KG1 (cell line): Measurements from ENCODE around the gene LCP1.
A peak's percentile ranks its signal among the peaks of the same experiment; 100 is the strongest.
"Not testable (repeated sequence)": the region's sequence is repeated elsewhere in the genome, so short reads cannot be mapped to it uniquely, and the experiment has no call there.

ENCODE experiments used
- DNase-seq: peaks from one replicate; lab custom pipeline; 2025; lab: John Stamatoyannopoulos, UW

LCP1 gene, protein sequence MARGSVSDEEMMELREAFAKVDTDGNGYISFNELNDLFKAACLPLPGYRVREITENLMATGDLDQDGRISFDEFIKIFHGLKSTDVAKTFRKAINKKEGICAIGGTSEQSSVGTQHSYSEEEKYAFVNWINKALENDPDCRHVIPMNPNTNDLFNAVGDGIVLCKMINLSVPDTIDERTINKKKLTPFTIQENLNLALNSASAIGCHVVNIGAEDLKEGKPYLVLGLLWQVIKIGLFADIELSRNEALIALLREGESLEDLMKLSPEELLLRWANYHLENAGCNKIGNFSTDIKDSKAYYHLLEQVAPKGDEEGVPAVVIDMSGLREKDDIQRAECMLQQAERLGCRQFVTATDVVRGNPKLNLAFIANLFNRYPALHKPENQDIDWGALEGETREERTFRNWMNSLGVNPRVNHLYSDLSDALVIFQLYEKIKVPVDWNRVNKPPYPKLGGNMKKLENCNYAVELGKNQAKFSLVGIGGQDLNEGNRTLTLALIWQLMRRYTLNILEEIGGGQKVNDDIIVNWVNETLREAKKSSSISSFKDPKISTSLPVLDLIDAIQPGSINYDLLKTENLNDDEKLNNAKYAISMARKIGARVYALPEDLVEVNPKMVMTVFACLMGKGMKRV

GRCh38 chr13:46181840-46182490, at the start of gene LCP1:
TSS of gene LCP1 (minus strand) at chr13:46182177. CDS start at chr13:46159662, 22,515 bp downstream.
- peak; percentile 73 for DNase-seq

DNA sequence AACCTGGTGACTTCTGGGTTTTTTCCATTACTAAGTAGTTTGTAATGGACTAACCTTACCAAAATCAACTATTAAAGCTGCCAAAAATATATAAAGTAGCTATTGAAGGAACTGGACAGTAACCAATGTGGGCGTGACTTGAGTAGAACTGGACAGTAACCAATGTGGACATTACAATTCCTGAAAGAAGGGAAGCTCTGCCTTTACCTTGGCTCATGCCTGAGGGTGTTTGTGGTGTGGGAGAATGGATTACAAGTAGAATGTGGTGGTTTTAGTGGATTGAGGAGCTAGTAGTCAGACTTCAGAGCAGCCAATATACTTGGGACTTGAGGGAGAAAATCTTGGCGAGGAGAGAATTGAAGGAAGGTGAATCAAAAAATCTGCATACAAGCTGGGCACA, 47.3 kb upstream of the LCP1 start:
- no peak for DNase-seq

GRCh38 chr13:46220234-46220633, 38.3 kb upstream of the LCP1 start:
- DNase-seq, result not testable (repeated sequence)

DNA sequence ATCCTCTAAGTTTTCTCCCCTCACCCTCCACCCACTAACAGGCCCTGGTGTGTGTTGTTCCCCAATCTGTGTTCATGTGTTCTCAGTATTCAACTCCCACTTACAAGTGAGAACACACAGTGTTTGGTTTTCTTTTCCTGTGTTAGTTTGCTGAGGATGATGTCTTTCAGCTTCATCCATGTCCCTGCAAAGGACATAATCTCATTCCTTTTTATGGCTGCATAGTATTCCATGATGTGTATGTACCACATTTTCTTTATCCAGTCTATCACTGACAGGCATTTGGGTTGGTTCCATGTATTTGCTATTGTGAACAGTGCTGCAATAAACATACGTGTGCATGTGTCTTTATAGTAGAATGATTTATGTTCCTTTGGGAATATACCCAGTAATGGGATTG, 32.8 kb upstream of the LCP1 start:
- DNase-seq, result not testable (repeated sequence)

GRCh38 chr13:46213242-46213641, 31.3 kb upstream of the LCP1 start:
- no peak for DNase-seq

DNA sequence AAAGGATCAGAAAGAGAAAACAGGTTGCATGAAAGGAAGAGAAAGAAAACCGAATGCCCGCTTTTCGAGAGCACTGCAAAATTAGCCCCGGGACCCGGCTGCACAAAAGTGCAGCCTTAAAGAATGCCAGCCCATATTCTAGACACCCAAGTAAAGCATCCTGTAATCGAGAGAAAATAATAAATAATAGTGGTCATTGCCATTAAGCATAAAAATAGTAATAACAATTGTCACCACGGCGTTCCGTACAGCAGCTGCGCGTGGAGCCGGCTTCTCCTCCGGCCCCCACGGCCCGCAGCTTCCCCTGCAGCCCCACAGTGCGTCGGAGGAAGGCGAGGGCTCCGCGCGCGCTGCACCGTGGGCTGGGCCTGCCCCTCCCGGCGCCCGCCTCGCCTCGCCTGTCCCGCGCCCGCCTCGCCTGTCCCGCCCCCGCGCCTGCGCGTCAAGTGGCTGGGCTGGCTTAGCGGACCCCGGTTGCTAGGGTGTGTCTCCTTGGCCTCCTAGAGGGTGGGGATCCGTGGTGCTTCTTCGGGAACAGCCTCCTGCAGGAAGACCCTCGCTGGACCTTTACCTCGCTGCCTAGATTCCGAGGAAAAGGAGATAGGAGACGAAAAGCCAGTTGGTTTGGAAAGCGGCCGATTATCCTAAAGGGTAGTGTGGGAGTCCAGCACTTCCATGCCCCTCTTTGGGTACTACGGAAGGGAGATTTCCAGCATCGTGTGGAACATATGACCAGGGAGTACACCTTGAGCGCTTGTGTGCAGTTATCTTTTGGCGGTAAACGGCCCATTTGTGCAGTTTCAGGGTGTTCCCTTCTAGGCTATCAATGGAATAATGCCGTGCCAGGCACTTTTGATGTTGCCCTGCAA, 29.7 kb upstream of the LCP1 start, which contains the start of gene LRRC63:
Gene LRRC63 (plus strand): TSS at position 446 of the 869 bp plus-strand sequence. CDS start 1,107 bp downstream, outside the sequence.
- peak; percentile 66 for DNase-seq

GRCh38 chr13:46211116-46211482, 29.1 kb upstream of the LCP1 start:
- peak; percentile 34 for DNase-seq

DNA sequence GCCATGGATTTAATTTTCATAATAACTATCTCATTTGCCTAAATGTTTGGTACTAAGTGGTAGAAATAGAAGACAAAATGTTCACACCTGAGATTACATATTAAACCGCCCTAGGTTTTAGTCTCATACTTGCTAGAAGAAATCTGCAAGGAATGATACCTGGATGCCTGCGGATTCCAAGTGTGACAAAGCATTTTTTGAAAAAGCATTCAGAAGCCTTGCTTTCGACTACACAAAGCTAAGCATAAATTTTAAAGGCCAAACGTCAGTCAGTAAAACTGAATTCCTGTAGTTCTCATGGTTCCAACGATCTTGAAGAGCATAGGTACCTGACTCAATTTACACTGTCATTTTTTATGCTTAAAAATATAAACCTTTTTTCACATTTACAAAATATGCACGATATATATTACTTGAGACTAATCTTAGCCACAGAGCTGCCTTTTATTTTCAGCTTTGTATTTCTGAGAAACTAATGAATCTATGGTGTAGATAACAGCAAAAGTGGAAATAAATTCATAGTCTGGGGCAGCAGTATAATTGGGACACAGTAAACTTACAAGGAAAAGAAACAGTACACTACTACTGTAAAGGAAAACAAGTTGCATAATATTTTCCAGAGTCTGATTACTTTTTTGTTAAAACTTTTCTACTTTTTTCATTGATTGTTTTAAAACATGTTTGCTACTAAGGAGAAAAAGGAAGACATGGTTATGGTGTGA, 28.5 kb upstream of the LCP1 start:
- DNase-seq, result peak; percentile 57

DNA sequence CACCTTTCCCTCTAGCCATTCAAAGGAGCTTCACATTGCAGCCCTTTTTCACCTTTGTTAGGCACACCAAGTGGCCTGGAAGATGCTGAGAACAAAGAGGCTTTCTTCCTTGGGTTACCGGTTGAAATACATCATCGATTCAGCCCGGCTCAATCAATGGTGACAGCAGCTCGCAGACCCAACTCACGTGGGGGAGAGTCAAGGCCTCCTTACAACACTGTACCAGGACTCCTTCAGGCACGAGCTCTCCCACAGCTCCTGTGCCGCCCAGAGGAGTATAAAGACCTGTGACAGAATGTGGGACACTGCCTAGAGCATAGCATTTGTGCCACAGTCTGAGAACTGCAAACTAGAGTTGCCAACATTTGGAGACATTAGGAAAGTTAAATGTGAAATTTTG, 25.9 kb upstream of the LCP1 start:
- no peak for DNase-seq

DNA sequence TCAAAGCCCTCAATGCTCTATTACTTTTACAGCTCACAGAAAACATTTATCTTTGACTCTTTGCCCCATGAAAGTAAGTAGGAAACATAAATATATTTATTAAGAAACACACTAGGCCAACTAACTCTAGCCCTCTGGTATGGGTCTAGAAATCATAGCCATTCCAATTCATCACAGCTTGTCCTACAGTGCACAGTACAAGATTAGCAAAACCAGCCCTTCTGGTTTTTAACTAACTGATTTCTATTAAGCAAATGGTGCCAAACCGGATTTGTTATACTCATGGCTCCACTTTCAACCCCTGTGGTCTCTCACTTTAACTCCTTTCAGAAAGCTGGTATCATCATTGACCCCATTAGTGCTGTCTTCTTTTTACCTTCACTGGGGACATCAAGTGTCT, 24.2 kb upstream of the LCP1 start:
- DNase-seq, result no peak

GRCh38 chr13:46202966-46203365, 21.0 kb upstream of the LCP1 start:
- no peak for DNase-seq

- DNase-seq, result peak; percentile 41
These were observed 20.3 kb upstream of the LCP1 start for GRCh38 chr13:46202188-46202795.

DNA sequence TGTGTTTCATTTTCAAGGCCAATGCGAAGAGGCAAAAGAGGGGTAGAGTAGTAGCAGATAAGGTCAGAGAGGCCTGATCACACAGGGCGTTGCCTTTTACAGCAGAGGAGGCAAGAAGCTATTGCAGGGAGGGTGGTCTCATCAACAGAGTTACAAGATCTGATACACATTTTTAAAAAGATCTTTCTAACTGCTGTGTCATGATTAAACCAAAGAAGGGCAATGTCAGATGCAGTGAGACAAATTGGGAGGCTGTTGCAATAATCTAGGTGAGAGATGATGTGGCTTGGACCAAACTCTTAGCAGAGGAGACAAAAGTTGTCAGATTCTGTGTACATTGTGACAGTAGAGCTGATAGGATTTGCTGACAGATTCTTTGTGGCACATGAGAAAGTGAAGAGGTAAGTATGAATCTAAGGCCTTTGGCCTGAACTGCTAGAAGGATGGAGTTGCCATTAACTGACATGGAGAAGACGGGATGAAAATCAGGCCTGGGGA, 16.8 kb upstream of the LCP1 start:
- no peak for DNase-seq

- peak; percentile 24 for DNase-seq
These were observed 15.5 kb upstream of the LCP1 start for GRCh38 chr13:46197299-46198048.

DNA sequence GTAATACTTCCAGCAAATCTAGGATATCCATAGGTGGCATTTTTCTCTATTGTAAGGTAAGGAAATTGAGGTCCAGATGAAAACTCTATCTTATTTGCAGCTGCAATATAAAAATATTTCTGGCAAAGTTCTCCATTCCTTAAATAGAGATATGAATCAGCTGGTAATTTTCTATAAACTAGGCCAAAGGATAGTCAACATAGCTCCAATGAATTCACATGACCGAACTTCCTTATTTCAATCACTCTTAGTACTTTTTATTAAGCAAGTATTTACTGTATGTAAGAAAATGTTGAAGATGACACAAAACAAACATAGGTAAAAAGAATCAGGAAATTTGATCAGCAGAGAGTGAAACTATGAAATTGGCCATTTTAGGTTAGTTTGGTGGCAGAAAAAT, 13.0 kb upstream of the LCP1 start:
- DNase-seq, result no peak

DNA sequence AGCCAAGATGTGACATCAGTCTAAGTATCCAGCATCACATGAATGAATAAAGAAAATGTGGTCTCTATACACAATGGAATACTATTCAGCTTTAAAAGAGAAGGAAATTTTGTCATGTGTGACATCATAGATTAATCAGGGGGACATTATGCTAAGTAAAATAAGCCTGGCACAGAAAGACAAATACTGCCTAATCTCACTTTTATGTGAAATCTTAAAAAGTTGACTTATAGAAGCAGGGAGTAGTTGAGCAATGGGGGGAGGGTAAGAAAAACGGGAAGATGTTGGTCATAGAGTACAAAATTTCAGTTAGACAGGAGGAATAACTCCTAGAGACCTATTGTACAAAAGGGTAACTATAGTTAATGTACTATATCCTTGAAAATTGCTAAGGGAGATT, 10.4 kb upstream of the LCP1 start:
- no peak for DNase-seq

DNA sequence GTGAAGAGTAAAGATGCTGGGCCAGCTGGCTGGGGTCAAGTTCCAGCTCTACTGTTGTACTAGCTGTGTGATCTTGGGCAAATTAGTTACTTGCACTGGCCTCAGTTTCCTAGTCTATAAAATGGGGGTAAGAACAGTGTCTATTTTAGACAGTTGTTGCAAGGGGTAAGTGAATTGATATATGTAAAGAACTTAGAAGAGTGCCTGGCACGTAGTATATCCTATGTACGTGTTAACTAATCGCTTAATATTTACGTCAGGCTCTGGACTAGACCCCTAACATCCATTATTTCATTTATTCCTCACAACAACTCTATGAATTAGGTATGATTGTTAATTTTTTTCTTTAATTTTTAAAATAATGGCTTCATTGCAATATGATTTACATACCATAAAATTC, 3.7 kb upstream of the LCP1 start:
- DNase-seq, result no peak

GRCh38 chr13:46184277-46184699, 2.3 kb upstream of the LCP1 start:
- DNase-seq, result peak; percentile 71

- DNase-seq, result no peak
These were observed 1.3 kb upstream of the LCP1 start for GRCh38 chr13:46183018-46183946.
